HEK293T (cell line): Measurements from ENCODE around the gene MYBPHL.

Experiments used
- CTCF ChIA-PET: fragments of 350-600 bp; formaldehyde crosslinking; extraction: SDS; loops from one replicate; lab custom pipeline; 2021; ENCODE audit warnings: antibody characterized with exemption, inconsistent platforms; lab: Yijun Ruan, JAX
- POLR2A ChIA-PET: fragments of 350-600 bp; formaldehyde crosslinking; extraction: SDS; loops from one replicate; lab custom pipeline; 2020; ENCODE audit warnings: antibody characterized with exemption, inconsistent platforms; lab: Yijun Ruan, JAX
- DNase-seq: peaks from one replicate; pipeline ENCODE4 v3.0.0; 2012; ENCODE audit warnings: mixed read lengths; ENCODE audit errors: extremely low spot score
- ARNT ChIP-seq: fragments of 450-650 bp; IDR thresholded peaks from 2 replicates; pipeline ENCODE4 v1.6.1; 2017; ENCODE audit warnings: mild to moderate bottlenecking
- BHLHE40 ChIP-seq: fragments of 450-650 bp; IDR thresholded peaks from 2 replicates; pipeline ENCODE4 v1.6.1; 2016; ENCODE audit warnings: mild to moderate bottlenecking, moderate library complexity, borderline replicate concordance
- CTBP1 ChIP-seq: fragments of 450-650 bp; IDR thresholded peaks from 2 replicates; pipeline ENCODE4 v1.6.1; 2016; ENCODE audit warnings: borderline replicate concordance
- ELF4 ChIP-seq: fragments of 450-650 bp; IDR thresholded peaks from 2 replicates; pipeline ENCODE4 v1.6.1; 2017; ENCODE audit warnings: antibody characterized with exemption
- FOXA1 ChIP-seq: fragments of 450-650 bp; IDR thresholded peaks from 2 replicates; pipeline ENCODE4 v1.6.1; 2016; ENCODE audit warnings: mild to moderate bottlenecking
- FOXK2 ChIP-seq: fragments of 450-650 bp; IDR thresholded peaks from 2 replicates; pipeline ENCODE4 v1.6.1; 2016; ENCODE audit warnings: mild to moderate bottlenecking
- FOXM1 ChIP-seq: fragments of 450-650 bp; IDR thresholded peaks from 2 replicates; pipeline ENCODE4 v1.6.1; 2017; ENCODE audit warnings: mild to moderate bottlenecking, borderline replicate concordance
- HDGF ChIP-seq: fragments of 450-650 bp; IDR thresholded peaks from 2 replicates; pipeline ENCODE4 v1.6.1; 2017; ENCODE audit warnings: antibody characterized with exemption, borderline replicate concordance
- L3MBTL2 ChIP-seq: fragments of 450-650 bp; conservative IDR thresholded peaks from 2 replicates; pipeline ENCODE4 v1.6.1; 2016; ENCODE audit warnings: mild to moderate bottlenecking
- LEF1 ChIP-seq: fragments of 450-650 bp; IDR thresholded peaks from 2 replicates; pipeline ENCODE4 v1.6.1; 2017; ENCODE audit warnings: mild to moderate bottlenecking, borderline replicate concordance
- NFRKB ChIP-seq: fragments of 450-650 bp; IDR thresholded peaks from 2 replicates; pipeline ENCODE4 v1.6.1; 2016; ENCODE audit warnings: mild to moderate bottlenecking, moderate library complexity
- SP1 ChIP-seq: fragments of 450-650 bp; IDR thresholded peaks from 2 replicates; pipeline ENCODE4 v1.6.1; 2017
- SUZ12 ChIP-seq: fragments of 450-650 bp; IDR thresholded peaks from 2 replicates; pipeline ENCODE4 v1.6.1; 2016; ENCODE audit warnings: mild to moderate bottlenecking
- TARDBP ChIP-seq: fragments of 450-650 bp; IDR thresholded peaks from 2 replicates; pipeline ENCODE4 v1.6.1; 2016
- ZNF384 ChIP-seq: fragments of 450-650 bp; IDR thresholded peaks from 2 replicates; pipeline ENCODE4 v1.6.1; 2016
- TF ChIP-seq, protein P1 (sequence below): fragments of 450-650 bp; IDR thresholded peaks from 2 replicates; pipeline ENCODE4 v1.6.1; 2016

MYBPHL gene

DNA sequence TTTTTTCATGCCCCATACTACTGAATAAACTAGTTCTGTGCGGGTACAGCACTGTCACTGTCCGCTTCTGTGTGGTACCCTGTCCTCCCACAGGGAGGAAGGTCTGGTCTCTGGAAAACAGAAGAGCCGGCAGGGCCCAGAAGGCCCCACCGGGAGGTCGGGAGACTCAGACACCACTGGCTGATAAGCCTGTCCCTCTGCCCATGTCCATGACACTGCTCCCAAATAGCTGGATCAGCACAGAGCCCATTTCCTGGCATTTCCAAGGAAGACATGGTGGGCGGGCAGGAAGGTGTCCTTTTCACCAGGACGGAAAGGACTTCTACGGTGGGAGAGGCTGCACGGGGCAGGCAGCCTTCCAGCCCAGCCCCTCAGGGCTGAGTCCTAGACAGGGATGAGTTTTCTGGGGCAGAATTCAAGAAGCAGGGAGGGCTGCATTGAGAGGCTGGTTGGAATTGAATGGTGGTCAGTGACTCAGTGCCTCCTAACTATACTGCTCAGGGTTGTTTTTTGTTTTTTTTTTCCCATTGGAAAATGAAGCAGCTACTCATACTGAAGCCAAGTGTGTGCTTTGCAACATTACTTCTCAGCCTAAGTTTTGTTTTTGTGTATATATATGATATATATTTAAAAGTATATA is 31.0 kb downstream of the MYBPHL start:
- no peak for DNase-seq
- TF ChIP-seq NFRKB (no peak), CTBP1 (no peak), FOXK2 (no peak), ARNT (no peak), L3MBTL2 (no peak), SUZ12 (no peak), ZNF384 (no peak), FOXM1 (no peak)
- POLR2A ChIA-PET = interaction anchor here (0.8 kb wide), 1 partner anchor 215 kb away, joined by 3 read pairs; no protein-coding TSS in a partner anchor
- CTCF ChIA-PET = interaction anchor here (1.2 to 4.6 kb wide), 4 partner anchors 21 to 364 kb away, joined by 3 to 47 read pairs (median 5); partner anchors contain the start of gene SORT1

DNA sequence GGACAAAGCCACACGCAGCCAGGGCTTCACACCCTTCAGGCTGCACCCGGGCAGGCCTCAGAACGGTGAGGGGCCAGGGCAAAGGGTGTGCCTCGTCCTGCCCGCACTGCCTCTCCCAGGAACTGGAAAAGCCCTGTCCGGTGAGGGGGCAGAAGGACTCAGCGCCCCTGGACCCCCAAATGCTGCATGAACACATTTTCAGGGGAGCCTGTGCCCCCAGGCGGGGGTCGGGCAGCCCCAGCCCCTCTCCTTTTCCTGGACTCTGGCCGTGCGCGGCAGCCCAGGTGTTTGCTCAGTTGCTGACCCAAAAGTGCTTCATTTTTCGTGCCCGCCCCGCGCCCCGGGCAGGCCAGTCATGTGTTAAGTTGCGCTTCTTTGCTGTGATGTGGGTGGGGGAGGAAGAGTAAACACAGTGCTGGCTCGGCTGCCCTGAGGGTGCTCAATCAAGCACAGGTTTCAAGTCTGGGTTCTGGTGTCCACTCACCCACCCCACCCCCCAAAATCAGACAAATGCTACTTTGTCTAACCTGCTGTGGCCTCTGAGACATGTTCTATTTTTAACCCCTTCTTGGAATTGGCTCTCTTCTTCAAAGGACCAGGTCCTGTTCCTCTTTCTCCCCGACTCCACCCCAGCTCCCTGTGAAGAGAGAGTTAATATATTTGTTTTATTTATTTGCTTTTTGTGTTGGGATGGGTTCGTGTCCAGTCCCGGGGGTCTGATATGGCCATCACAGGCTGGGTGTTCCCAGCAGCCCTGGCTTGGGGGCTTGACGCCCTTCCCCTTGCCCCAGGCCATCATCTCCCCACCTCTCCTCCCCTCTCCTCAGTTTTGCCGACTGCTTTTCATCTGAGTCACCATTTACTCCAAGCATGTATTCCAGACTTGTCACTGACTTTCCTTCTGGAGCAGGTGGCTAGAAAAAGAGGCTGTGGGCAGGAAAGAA is 32.0 kb downstream of the MYBPHL start:
- no peak for DNase-seq
- TF ChIP-seq ELF4 (no peak), NFRKB (no peak), L3MBTL2 (no peak), ARNT (no peak), TARDBP (no peak), SUZ12 (no peak), SP1 (no peak), HDGF (no peak), FOXK2 (no peak), LEF1 (no peak), CTBP1 (no peak), FOXM1 (no peak)
- CTCF ChIA-PET = no interaction called here
- POLR2A ChIA-PET = no interaction called here

DNA sequence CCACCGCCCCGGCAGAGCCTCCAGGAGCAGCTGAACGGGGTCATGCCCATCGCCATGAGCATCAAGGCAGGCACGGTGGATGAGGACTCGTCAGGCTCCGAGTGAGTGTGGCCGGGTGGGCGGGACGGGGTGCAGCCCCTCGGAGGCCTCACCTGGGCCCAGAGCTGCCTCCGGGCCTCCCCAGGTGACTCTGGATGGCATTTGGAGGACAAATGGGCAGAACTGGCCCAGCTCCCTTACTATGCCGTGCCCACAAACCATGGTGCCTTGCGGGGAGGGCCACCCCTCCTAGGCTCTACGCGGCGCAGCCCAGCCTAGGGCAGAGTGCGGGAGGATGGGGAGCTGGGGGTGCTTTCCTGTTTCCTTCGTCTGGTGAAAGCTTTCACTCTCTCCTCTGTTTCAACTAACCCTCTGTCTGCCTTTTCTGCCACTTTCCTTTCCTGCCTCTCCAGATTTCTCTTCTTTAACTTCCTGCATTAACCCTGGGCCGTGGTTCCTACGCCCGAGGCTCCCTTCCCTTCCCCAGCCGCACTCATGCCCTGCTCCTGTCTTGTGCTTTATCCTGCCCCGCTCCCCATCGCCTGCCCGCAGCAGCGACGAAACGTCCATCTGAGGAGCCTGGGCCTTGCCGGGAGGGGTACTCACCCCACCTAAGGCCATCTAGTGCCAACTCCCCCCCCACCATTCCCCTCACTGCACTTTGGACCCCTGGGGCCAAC is 33.1 kb downstream of the MYBPHL start:
- DNase-seq = no peak
- TF ChIP-seq SUZ12 = no peak
- TF ChIP-seq ZNF384 = no peak
- no peak for TF ChIP-seq FOXK2
- no peak for TF ChIP-seq FOXM1
- TF ChIP-seq ARNT = no peak
- TF ChIP-seq NFRKB = no peak
- TF ChIP-seq CTBP1 = no peak
- ChIA-PET CTCF (no interaction called here), POLR2A (no interaction called here)

DNA sequence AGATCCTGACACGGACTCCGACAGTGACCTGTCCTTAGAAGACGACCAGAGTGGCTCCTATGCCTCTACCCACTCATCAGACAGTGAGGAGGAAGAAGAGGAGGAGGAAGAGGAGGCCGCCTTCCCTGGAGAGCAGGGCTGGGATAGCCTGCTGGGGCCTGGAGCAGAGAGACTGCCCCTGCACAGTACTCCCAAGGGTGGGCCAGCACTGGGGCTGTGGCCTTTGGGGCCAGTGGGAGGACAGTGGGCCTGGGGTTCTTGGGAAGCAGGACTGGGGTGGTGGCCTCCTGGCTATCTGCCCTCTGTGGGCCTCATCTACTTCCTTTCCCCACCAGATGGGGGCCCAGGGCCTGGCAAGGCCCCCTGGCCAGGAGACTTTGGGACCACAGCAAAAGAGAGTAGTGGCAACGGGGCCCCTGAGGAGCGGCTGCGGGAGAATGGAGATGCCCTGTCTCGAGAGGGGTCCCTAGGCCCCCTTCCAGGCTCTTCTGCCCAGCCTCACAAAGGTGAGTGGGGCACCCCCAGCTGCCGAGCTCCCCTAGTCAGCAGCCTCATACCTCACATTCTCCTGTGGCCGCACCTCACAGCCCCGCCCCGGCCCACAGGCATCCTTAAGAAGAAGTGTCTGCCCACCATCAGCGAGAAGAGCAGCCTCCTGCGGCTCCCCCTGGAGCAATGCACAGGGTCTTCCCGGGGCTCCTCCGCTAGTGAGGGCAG is 33.8 kb downstream of the MYBPHL start:
- TF ChIP-seq HDGF (no peak), FOXK2 (no peak), BHLHE40 (no peak), ZNF384 (no peak), LEF1 (no peak), L3MBTL2 (no peak), FOXA1 (no peak), SP1 (no peak), TARDBP (no peak), FOXM1 (no peak), ELF4 (no peak), SUZ12 (no peak), CTBP1 (no peak), ARNT (no peak), NFRKB (no peak)
- TF ChIP-seq, protein P1, sequence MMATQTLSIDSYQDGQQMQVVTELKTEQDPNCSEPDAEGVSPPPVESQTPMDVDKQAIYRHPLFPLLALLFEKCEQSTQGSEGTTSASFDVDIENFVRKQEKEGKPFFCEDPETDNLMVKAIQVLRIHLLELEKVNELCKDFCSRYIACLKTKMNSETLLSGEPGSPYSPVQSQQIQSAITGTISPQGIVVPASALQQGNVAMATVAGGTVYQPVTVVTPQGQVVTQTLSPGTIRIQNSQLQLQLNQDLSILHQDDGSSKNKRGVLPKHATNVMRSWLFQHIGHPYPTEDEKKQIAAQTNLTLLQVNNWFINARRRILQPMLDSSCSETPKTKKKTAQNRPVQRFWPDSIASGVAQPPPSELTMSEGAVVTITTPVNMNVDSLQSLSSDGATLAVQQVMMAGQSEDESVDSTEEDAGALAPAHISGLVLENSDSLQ = no peak
- ChIA-PET POLR2A (no interaction called here), CTCF (no interaction called here)
- no peak for DNase-seq

DNA sequence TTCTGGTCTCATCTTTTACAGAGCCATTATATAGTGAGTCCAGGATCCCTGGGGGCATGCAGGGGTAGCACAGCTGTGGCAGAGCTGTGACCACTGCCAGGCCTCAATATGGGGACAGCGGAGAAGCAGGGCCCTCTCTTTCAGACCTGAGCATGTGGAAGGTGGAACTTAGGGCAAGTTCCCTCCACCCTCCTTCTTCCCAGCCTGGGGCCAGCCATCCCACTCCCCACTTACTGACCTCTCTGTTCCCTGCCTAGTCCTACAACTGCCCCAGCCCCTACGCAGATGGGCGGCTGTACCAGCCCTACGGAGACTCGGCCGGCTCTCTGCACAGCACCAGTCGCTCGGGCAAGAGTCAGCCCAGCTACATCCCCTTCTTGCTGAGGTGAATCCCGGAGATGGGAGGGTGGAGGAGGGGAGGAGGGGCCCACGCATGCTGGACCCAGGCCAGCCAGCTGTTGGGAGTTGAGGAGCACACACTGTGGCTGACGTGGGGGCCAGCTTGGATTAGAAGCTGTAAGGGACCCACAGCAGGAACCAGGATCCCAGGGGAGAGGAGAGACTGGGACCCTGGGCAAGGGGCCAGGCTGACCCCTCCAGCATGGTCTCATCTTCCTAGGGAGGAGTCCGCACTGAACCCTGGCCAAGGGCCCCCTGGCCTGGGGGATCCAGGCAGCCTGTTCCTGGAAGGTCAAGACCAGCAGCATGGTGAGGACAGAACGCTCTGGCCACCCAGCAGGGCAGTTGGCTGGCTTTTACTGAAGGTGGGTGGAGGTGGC is 34.6 kb downstream of the MYBPHL start:
- DNase-seq = no peak
- TF ChIP-seq L3MBTL2 = no peak
- no peak for TF ChIP-seq FOXK2
- no peak for TF ChIP-seq NFRKB
- no peak for TF ChIP-seq HDGF
- ChIA-PET POLR2A (no interaction called here), CTCF (no interaction called here)

DNA sequence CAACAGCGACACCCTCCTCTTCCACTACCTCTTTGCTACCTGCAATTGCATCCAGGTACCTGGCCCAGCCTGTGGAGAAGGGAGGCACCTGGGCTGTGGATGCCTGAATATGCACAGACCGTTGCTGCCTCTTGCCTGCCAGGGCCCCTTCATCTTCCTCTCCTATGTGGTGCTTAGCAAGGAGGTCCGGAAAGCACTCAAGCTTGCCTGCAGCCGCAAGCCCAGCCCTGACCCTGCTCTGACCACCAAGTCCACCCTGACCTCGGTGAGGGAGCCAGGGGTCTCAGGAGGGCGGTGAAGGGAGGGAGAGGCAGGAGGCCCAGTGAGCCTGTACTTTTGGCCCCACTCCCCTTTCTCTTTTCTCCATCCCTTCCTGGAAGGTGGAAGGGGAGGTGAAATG is 35.4 kb downstream of the MYBPHL start:
- no peak for DNase-seq
- ChIA-PET CTCF (no interaction called here), POLR2A (no interaction called here)
- TF ChIP-seq, protein P1 = no peak
- no peak for TF ChIP-seq FOXA1
- TF ChIP-seq ZNF384 = no peak
- no peak for TF ChIP-seq L3MBTL2
- TF ChIP-seq LEF1 = no peak
- TF ChIP-seq BHLHE40 = no peak
- no peak for TF ChIP-seq ELF4
- no peak for TF ChIP-seq CTBP1
- no peak for TF ChIP-seq FOXK2
- no peak for TF ChIP-seq TARDBP
- no peak for TF ChIP-seq ARNT
- TF ChIP-seq SUZ12 = no peak
- no peak for TF ChIP-seq SP1
- no peak for TF ChIP-seq HDGF
- no peak for TF ChIP-seq NFRKB
- TF ChIP-seq FOXM1 = no peak
